ENCODE measurements around the gene SBF2. TPM values are rescaled to one million over a fixed set of nuclear protein-coding genes. Genes with fewer than 3 reads are reported as not detected.
"Not testable (repeated sequence)": the region's sequence is repeated elsewhere in the genome, so short reads cannot be mapped to it uniquely, and the experiment has no call there.

SBF2 gene
- total RNA-seq, 2 experiments from 2014 or later, result 14.2 to 15.2 TPM

GRCh38 chr11:9747828-9748227, 546.2 kb downstream of the SBF2 start:
- Mint-ChIP-seq H3K9me3 (no peaks in the 10 kb centered on the region), H3K4me1 (ENCODE audit: low read depth) (no peaks in the 10 kb centered on the region), H3K4me3 (no peak overlapping the region), H3K36me3 (ENCODE audit: low read depth) (no peaks in the 10 kb centered on the region), H3K27me3 (no peaks in the 10 kb centered on the region), H3K27ac (no peak overlapping the region)
- H3K36me3 ChIP-seq (ENCODE audit: insufficient read depth, low read length), result no peaks in the 10 kb centered on the region
- ATAC-seq (ENCODE audit: poor library complexity) (no peak), DNase-seq (no peak)
- H3K9me3 ChIP-seq (ENCODE audit: control insufficient read depth in 1 of 2, insufficient read depth in 1 of 2, low read length in 2 of 2), result no peaks in the 10 kb centered on the region
- no peak overlapping the region for H3K27ac ChIP-seq (ENCODE audit: low read depth in 1 of 2, low read length in 2 of 2)
- ChIA-PET CTCF (interaction anchor here (0.5 to 3.5 kb wide), 8 partner anchors 10 to 563 kb away, joined by 3 to 13 read pairs (median 4); partner anchors contain the start of gene WEE1), POLR2A (interaction anchor here (1.5 to 1.7 kb wide), 2 partner anchors 134 to 287 kb away, joined by 4 to 9 read pairs; partner anchors contain the start of gene ZNF143)
- intact Hi-C loops (cut with DNase I, micrococcal nuclease), result loop anchor here (1.0 to 2.0 kb wide), 3 partner anchors 133 to 214 kb away; no protein-coding TSS in a partner anchor
- no peak for TF ChIP-seq CTCF (IDR thresholded peaks at IDR 0.05)
- no peaks in the 10 kb centered on the region for H3K27me3 ChIP-seq (ENCODE audit: control insufficient read depth in 1 of 2, insufficient read depth in 2 of 2, low read length in 2 of 2)
- H3K4me1 ChIP-seq (ENCODE audit: insufficient read depth, low read length), result peaks cover 3% of the 10 kb centered on the region
- no peak overlapping the region for H3K4me3 ChIP-seq (ENCODE audit: low read length)

DNA sequence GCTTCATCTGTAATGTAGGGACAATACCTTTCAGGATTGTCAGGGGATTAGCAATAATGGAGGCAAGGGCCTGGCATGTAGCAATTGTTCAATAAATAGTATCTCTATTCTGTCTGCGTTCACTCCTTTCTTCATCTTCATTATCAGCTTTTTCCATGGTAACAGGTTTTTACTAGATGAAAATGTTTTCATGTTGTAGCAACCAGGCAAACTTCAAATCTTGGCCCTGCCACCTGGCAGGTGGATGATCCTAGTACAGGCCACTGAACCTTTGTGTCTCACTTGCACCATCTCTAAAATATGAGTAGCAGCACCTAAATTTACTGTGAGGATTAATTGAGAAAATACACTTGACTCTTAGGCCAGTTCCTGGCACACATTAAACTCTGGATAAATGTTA, 546.8 kb downstream of the SBF2 start:
- no peak overlapping the region for H3K4me3 Mint-ChIP-seq
- Histone ChIP-seq H3K9me3 (ENCODE audit: control insufficient read depth in 1 of 2, insufficient read depth in 1 of 2, low read length in 2 of 2) (no peaks in the 10 kb centered on the region), H3K27ac (ENCODE audit: low read depth in 1 of 2, low read length in 2 of 2) (no peak overlapping the region), H3K27me3 (ENCODE audit: control insufficient read depth in 1 of 2, insufficient read depth in 2 of 2, low read length in 2 of 2) (no peaks in the 10 kb centered on the region), H3K36me3 (ENCODE audit: insufficient read depth, low read length) (no peaks in the 10 kb centered on the region), H3K4me1 (ENCODE audit: insufficient read depth, low read length) (peaks cover 3% of the 10 kb centered on the region), H3K4me3 (ENCODE audit: low read length) (no peak overlapping the region)
- no peaks in the 10 kb centered on the region for H3K27me3 Mint-ChIP-seq
- ChIA-PET POLR2A (interaction anchor here (1.7 kb wide), 1 partner anchor 134 kb away, joined by 9 read pairs; no protein-coding TSS in a partner anchor), CTCF (interaction anchor here (2.3 to 3.5 kb wide), 2 partner anchors 11 to 212 kb away, joined by 9 to 13 read pairs; no protein-coding TSS in a partner anchor)
- H3K27ac Mint-ChIP-seq, result no peak overlapping the region
- no peak for ATAC-seq (ENCODE audit: poor library complexity)
- no peak for DNase-seq
- no peaks in the 10 kb centered on the region for H3K9me3 Mint-ChIP-seq
- TF ChIP-seq CTCF (IDR thresholded peaks at IDR 0.05), result no peak
- H3K36me3 Mint-ChIP-seq (ENCODE audit: low read depth), result no peaks in the 10 kb centered on the region
- intact Hi-C loops (cut with DNase I, micrococcal nuclease), result no loop called here
- no peaks in the 10 kb centered on the region for H3K4me1 Mint-ChIP-seq (ENCODE audit: low read depth)

DNA sequence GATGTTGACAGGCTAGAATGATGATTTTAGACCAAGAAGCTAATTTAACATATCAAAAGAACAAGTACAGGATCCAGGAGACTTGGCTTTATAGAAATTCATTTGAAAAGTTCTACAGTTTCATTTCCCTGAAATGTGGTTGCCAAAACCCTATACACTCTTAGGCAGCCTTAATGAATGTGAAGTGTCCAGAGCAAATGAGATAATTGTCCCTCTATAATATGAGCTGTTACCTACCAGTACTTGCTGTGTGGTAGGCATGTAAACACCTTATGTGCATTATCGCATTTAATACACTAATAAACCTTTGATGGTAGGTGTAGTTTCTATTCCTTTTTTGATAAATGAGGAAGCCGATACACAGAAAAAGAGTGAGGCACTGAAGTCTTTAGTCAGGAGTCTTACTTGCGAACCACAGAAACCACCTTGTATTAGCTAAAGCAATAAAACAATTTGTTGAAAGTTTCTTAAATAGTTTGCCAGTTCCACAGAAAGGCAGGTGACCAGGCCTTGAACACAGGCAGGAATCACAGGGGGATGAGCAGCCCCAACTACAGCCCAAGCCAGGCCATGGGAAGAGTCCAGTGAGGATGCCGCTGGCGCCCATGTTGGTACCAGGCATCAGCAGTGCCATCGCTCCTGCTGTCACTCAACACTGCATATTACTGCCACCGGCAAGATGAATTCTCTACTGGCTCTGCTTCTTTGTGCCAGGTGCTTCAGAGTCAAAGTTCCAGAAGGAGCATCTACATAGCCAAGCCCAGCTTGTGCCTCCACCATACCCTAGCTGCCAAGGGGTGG, 548.4 kb downstream of the SBF2 start:
- no peaks in the 10 kb centered on the region for H3K27me3 ChIP-seq (ENCODE audit: control insufficient read depth in 1 of 2, insufficient read depth in 2 of 2, low read length in 2 of 2)
- Mint-ChIP-seq H3K27me3 (no peaks in the 10 kb centered on the region), H3K36me3 (ENCODE audit: low read depth) (peaks cover 7% of the 10 kb centered on the region), H3K4me3 (no peak overlapping the region), H3K4me1 (ENCODE audit: low read depth) (no peaks in the 10 kb centered on the region), H3K9me3 (no peaks in the 10 kb centered on the region), H3K27ac (no peak overlapping the region)
- H3K4me1 ChIP-seq (ENCODE audit: insufficient read depth, low read length), result peaks cover 3% of the 10 kb centered on the region
- H3K27ac ChIP-seq (ENCODE audit: low read depth in 1 of 2, low read length in 2 of 2), result no peak overlapping the region
- POLR2A ChIA-PET, result no interaction called here
- no peaks in the 10 kb centered on the region for H3K36me3 ChIP-seq (ENCODE audit: insufficient read depth, low read length)
- no peak overlapping the region for H3K4me3 ChIP-seq (ENCODE audit: low read length)
- H3K9me3 ChIP-seq (ENCODE audit: control insufficient read depth in 1 of 2, insufficient read depth in 1 of 2, low read length in 2 of 2), result no peaks in the 10 kb centered on the region
- DNase-seq (no peak), ATAC-seq (ENCODE audit: poor library complexity) (no peak)
- intact Hi-C loops (cut with DNase I, micrococcal nuclease), result no loop called here
- no peak for TF ChIP-seq CTCF (IDR thresholded peaks at IDR 0.05)
- CTCF ChIA-PET, result interaction anchor here (0.5 to 0.8 kb wide), 2 partner anchors 27 to 681 kb away, joined by 3 read pairs; no protein-coding TSS in a partner anchor

GRCh38 chr11:9743512-9743911, 550.5 kb downstream of the SBF2 start:
- Mint-ChIP-seq H3K4me1 (ENCODE audit: low read depth) (peaks cover 13% of the 10 kb centered on the region), H3K36me3 (ENCODE audit: low read depth) (peaks cover 28% of the 10 kb centered on the region)
- H3K36me3 ChIP-seq (ENCODE audit: insufficient read depth, low read length); POLR2A ChIA-PET; DNase-seq; H3K9me3 ChIP-seq (ENCODE audit: control insufficient read depth in 1 of 2, insufficient read depth in 1 of 2, low read length in 2 of 2); H3K27ac Mint-ChIP-seq; H3K4me3 ChIP-seq (ENCODE audit: low read length); H3K9me3 Mint-ChIP-seq; ATAC-seq (ENCODE audit: poor library complexity); H3K4me3 Mint-ChIP-seq; H3K27ac ChIP-seq (ENCODE audit: low read depth in 1 of 2, low read length in 2 of 2); H3K27me3 ChIP-seq (ENCODE audit: control insufficient read depth in 1 of 2, insufficient read depth in 2 of 2, low read length in 2 of 2); H3K27me3 Mint-ChIP-seq; intact Hi-C loops (cut with DNase I, micrococcal nuclease); H3K4me1 ChIP-seq (ENCODE audit: insufficient read depth, low read length): not testable (repeated sequence)
- CTCF ChIA-PET, result interaction anchor here (0.7 kb wide), 1 partner anchor 92 kb away, joined by 3 read pairs; no protein-coding TSS in a partner anchor
